Liver (tissue), 9 donors: ENCODE measurements around the gene ERC1. TPM values are rescaled to one million over a fixed set of nuclear protein-coding genes. Genes with fewer than 3 reads are reported as not detected.

ENCODE experiments used
- DNase-seq: peaks from one replicate; pipeline ENCODE4 v3.0.0-alpha.2; 2017; ENCODE audit warnings: low spot score
- H3K27ac ChIP-seq, 2 donors: one replicate each; pipeline ENCODE4 v1.7.0; 2013; ENCODE audit warnings: inconsistent platforms in 2 of 2, low read length in 2 of 2, control low read depth in 1 of 2, low read depth in 1 of 2, mild to moderate bottlenecking in 1 of 2
- H3K27me3 ChIP-seq, 4 donors: one replicate each; pipeline versions ENCODE4 v1.6.1 to v1.7.0; 2013; ENCODE audit warnings: low read length in 3 of 4, inconsistent platforms in 1 of 4, mild to moderate bottlenecking in 1 of 4, moderate library complexity in 1 of 4; ENCODE audit not compliant: control insufficient read depth in 4 of 4, insufficient read depth in 4 of 4
- H3K36me3 ChIP-seq, 4 donors: one replicate each; pipeline versions ENCODE4 v1.6.1 to v1.7.0; 2013; ENCODE audit warnings: low read length in 3 of 4, mild to moderate bottlenecking in 3 of 4, low read depth in 1 of 4, moderate library complexity in 1 of 4; ENCODE audit not compliant: control insufficient read depth in 4 of 4, insufficient read depth in 3 of 4
- H3K4me1 ChIP-seq, 4 donors: one replicate each; pipeline versions ENCODE4 v1.6.1 to v1.7.0; 2013; ENCODE audit warnings: low read length in 3 of 4, mild to moderate bottlenecking in 3 of 4, moderate library complexity in 1 of 4; ENCODE audit not compliant: control insufficient read depth in 4 of 4, insufficient read depth in 4 of 4
- H3K4me3 ChIP-seq, 3 donors: one replicate each; pipeline versions ENCODE4 v1.6.1 to v1.7.0; 2013; ENCODE audit warnings: low read length in 3 of 3, control low read depth in 1 of 3, low read depth in 1 of 3, mild to moderate bottlenecking in 1 of 3
- H3K9ac ChIP-seq, 2 donors: one replicate each; pipeline ENCODE4 v1.7.0; 2013; ENCODE audit warnings: low read length in 2 of 2, mild to moderate bottlenecking in 2 of 2, moderate library complexity in 2 of 2, control low read depth in 1 of 2, low read depth in 1 of 2
- H3K9me3 ChIP-seq, 4 donors: one replicate each; pipeline versions ENCODE4 v1.6.1 to v1.7.0; 2013; ENCODE audit warnings: low read length in 3 of 4; ENCODE audit not compliant: control insufficient read depth in 4 of 4
- ATF3 ChIP-seq: IDR thresholded peaks from 2 replicates; pipeline ENCODE4 v1.6.1; 2016; ENCODE audit warnings: antibody characterized with exemption
- CTCF ChIP-seq: fragments of 150-350 bp; IDR thresholded peaks from 2 replicates; pipeline ENCODE4 v1.5.1; 2017; ENCODE audit warnings: improper control_type of control experiment, low read depth, low read length; ENCODE audit not compliant: missing input control
- EGR1 ChIP-seq, 2 donors: IDR thresholded peaks; 2 replicates each; pipeline ENCODE4 v1.6.1; 2016 to 2018; ENCODE audit warnings: antibody characterized with exemption in 2 of 2, low read depth in 2 of 2
- FOXA1 ChIP-seq: IDR thresholded peaks from 2 replicates; pipeline ENCODE4 v1.6.1; 2016; ENCODE audit warnings: antibody characterized with exemption
- FOXA2 ChIP-seq: IDR thresholded peaks from 2 replicates; pipeline ENCODE4 v1.6.1; 2016; ENCODE audit warnings: antibody characterized with exemption
- GABPA ChIP-seq, 2 donors: IDR thresholded peaks in 1 of 2; conservative IDR thresholded peaks in 1 of 2; 2 replicates each; pipeline ENCODE4 v1.6.1; 2016; ENCODE audit warnings: antibody characterized with exemption in 2 of 2, mild to moderate bottlenecking in 1 of 2, moderate library complexity in 1 of 2
- HNF4A ChIP-seq, 2 donors: conservative IDR thresholded peaks; 2 replicates each; pipeline ENCODE4 v1.6.1; 2016; ENCODE audit warnings: antibody characterized with exemption in 2 of 2, mild to moderate bottlenecking in 2 of 2
- HNF4G ChIP-seq: IDR thresholded peaks from 2 replicates; pipeline ENCODE4 v1.6.1; 2016; ENCODE audit warnings: antibody characterized with exemption
- JUND ChIP-seq, 2 donors: IDR thresholded peaks; 2 replicates each; pipeline ENCODE4 v1.6.1; 2016; ENCODE audit warnings: antibody characterized with exemption in 2 of 2
- MAX ChIP-seq: IDR thresholded peaks from 2 replicates; pipeline ENCODE4 v1.6.1; 2016; ENCODE audit warnings: antibody characterized with exemption
- NR2F2 ChIP-seq: IDR thresholded peaks from 2 replicates; pipeline ENCODE4 v1.6.1; 2016; ENCODE audit warnings: antibody characterized with exemption
- RAD21 ChIP-seq, 2 donors: IDR thresholded peaks; 2 replicates each; pipeline ENCODE4 v1.6.1; 2016; ENCODE audit warnings: antibody characterized with exemption in 2 of 2, mild to moderate bottlenecking in 2 of 2
- REST ChIP-seq: IDR thresholded peaks from 2 replicates; pipeline ENCODE4 v1.6.1; 2016; ENCODE audit warnings: antibody characterized with exemption, mild to moderate bottlenecking
- RXRA ChIP-seq, 2 donors: IDR thresholded peaks; 2 replicates each; pipeline ENCODE4 v1.6.1; 2017 to 2018; ENCODE audit warnings: antibody characterized with exemption in 2 of 2, mild to moderate bottlenecking in 1 of 2
- SP1 ChIP-seq: IDR thresholded peaks from 2 replicates; pipeline ENCODE4 v1.6.1; 2018; ENCODE audit warnings: antibody characterized with exemption, mild to moderate bottlenecking
- YY1 ChIP-seq: IDR thresholded peaks from 2 replicates; pipeline ENCODE4 v1.6.1; 2016; ENCODE audit warnings: antibody characterized with exemption, mild to moderate bottlenecking
- ZBTB33 ChIP-seq: IDR thresholded peaks from 2 replicates; pipeline ENCODE4 v1.6.1; 2016; ENCODE audit warnings: antibody characterized with exemption
- WGBS: extraction: QIAGEN DNeasy Blood & Tissue Kit; methylation state at CpG from one replicate; pipeline ENCODE4 v1.1.7; 2013; 5-methylcytosine and 5-hydroxymethylcytosine counted together
- polyA plus RNA-seq, 2 donors: library from polyadenylated mRNA; stranded (reverse) in 1 of 2; unstranded in 1 of 2; fragments of 200-250 nt in 1 of 2; fragments of >200 nt in 1 of 2; fragmentation: Nextera tagmentation in 1 of 2; extraction: Ambion mirVana in 1 of 2; gene quantifications; one replicate each; pipeline versions ENCODE4 v1.2.1 to v1.2.3, GENCODE V29; 2013 to 2015
- total RNA-seq, 2 donors: library from RNA; depleted of rRNA; stranded (reverse); fragments of >200 nt; gene quantifications; one replicate each; pipeline ENCODE4 v1.2.3, GENCODE V29; 2014
- donor health status: healthy.
- donor health status: healthy.
- donor health status: healthy.
- donor health status: healthy.
- donor health status: healthy.

The ERC1 gene
- total and polyA plus RNA-seq, 4 donors = 6.2 to 50.2 (median 10.3) TPM

GRCh38 chr12:1470051-1470450 lies 479.0 kb downstream of the ERC1 start:
- Histone ChIP-seq H3K27ac (no peak overlapping the region), H3K9ac (no peak overlapping the region), H3K9me3 (no peaks in the 10 kb centered on the region), H3K4me3 (no peak overlapping the region), H3K36me3 (no peaks in the 10 kb centered on the region), H3K27me3 (no peaks in the 10 kb centered on the region), H3K4me1 (no peaks in the 10 kb centered on the region)
- 77% methylated on average over 5 of the region's 5 CpGs for WGBS
- DNase-seq = no peak
- TF ChIP-seq CTCF = no peak
- no peak for TF ChIP-seq JUND (IDR thresholded peaks at IDR 0.05)
- no peak for TF ChIP-seq RAD21 (IDR thresholded peaks at IDR 0.05)
- no peak for TF ChIP-seq REST
- no peak for TF ChIP-seq ATF3
- TF ChIP-seq FOXA1 = no peak
- no peak for TF ChIP-seq GABPA (IDR thresholded peaks at IDR 0.05 in 1 of 2, conservative IDR thresholded peaks at IDR 0.05 in 1 of 2)

- Histone ChIP-seq H3K9me3 (no peaks in the 10 kb centered on the region), H3K27me3 (no peaks in the 10 kb centered on the region), H3K36me3 (no peaks in the 10 kb centered on the region), H3K4me1 (no peaks in the 10 kb centered on the region), H3K27ac (no peak overlapping the region), H3K4me3 (no peak overlapping the region), H3K9ac (no peak overlapping the region)
- TF ChIP-seq RXRA (IDR thresholded peaks at IDR 0.05) (no peak), CTCF (no peak), YY1 (no peak), ZBTB33 (no peak), HNF4A (conservative IDR thresholded peaks at IDR 0.05) (no peak), RAD21 (IDR thresholded peaks at IDR 0.05) (no peak), GABPA (IDR thresholded peaks at IDR 0.05 in 1 of 2, conservative IDR thresholded peaks at IDR 0.05 in 1 of 2) (no peak), SP1 (no peak), EGR1 (IDR thresholded peaks at IDR 0.05; ENCODE audit: low read depth in 2 of 2) (no peak), NR2F2 (no peak), HNF4G (no peak), MAX (no peak), REST (no peak), FOXA2 (no peak), ATF3 (no peak), JUND (IDR thresholded peaks at IDR 0.05) (no peak)
- DNase-seq = no peak
- WGBS = 91% methylated on average over 6 of the region's 6 CpGs
Measured at GRCh38 chr12:1471224-1471623, 480.2 kb downstream of the ERC1 start.
